ENCODE measurements around the gene GCLC.

Gene GCLC

GRCh38 chr6:53585208-53585900, 40.5 kb upstream of the GCLC start:
- H3K4me3 ChIP-seq (ENCODE audit: low read length) = no peak overlapping the region
- no peak for DNase-seq (ENCODE audit: low read depth)
- no peak for TF ChIP-seq CTCF (conservative IDR thresholded peaks at IDR 0.05; ENCODE audit: low read length)

- DNase-seq (ENCODE audit: low read depth) = no peak
- TF ChIP-seq CTCF (conservative IDR thresholded peaks at IDR 0.05; ENCODE audit: low read length) = no peak
- no peak overlapping the region for H3K4me3 ChIP-seq (ENCODE audit: low read length)
Observed at GRCh38 chr6:53584726-53585125, 39.8 kb upstream of the GCLC start.

- no peak for DNase-seq (ENCODE audit: low read depth)
- TF ChIP-seq CTCF (conservative IDR thresholded peaks at IDR 0.05; ENCODE audit: low read length) = no peak
- H3K4me3 ChIP-seq (ENCODE audit: low read length) = no peak overlapping the region
Observed at GRCh38 chr6:53583451-53583850, 38.5 kb upstream of the GCLC start.

- TF ChIP-seq CTCF (conservative IDR thresholded peaks at IDR 0.05; ENCODE audit: low read length) = no peak
- no peak overlapping the region for H3K4me3 ChIP-seq (ENCODE audit: low read length)
- no peak for DNase-seq (ENCODE audit: low read depth)
Observed at GRCh38 chr6:53582963-53583362, 38.1 kb upstream of the GCLC start.

GRCh38 chr6:53581856-53582255, 37.0 kb upstream of the GCLC start:
- no peak for TF ChIP-seq CTCF (conservative IDR thresholded peaks at IDR 0.05; ENCODE audit: low read length)
- DNase-seq (ENCODE audit: low read depth) = peak; percentile 11
- no peak overlapping the region for H3K4me3 ChIP-seq (ENCODE audit: low read length)

GRCh38 chr6:53581173-53581773, 36.4 kb upstream of the GCLC start:
- no peak overlapping the region for H3K4me3 ChIP-seq (ENCODE audit: low read length)
- no peak for TF ChIP-seq CTCF (conservative IDR thresholded peaks at IDR 0.05; ENCODE audit: low read length)
- peak; percentile 64 for DNase-seq (ENCODE audit: low read depth)

- DNase-seq (ENCODE audit: low read depth) = no peak
- no peak overlapping the region for H3K4me3 ChIP-seq (ENCODE audit: low read length)
- no peak for TF ChIP-seq CTCF (conservative IDR thresholded peaks at IDR 0.05; ENCODE audit: low read length)
Observed at GRCh38 chr6:53579338-53579737, 34.4 kb upstream of the GCLC start.
